Esophagus muscularis mucosa (tissue), 4 donors: ENCODE data around the gene PIEZO1.

Experiments
- EP300 ChIP-seq: sonication (generic); formaldehyde crosslinking; IDR thresholded peaks from one replicate; pipeline ENCODE4 v1.6.1; 2017; ENCODE audit warnings: antibody characterized with exemption
- POLR2A ChIP-seq: fragments of 450-650 bp; IDR thresholded peaks from one replicate; pipeline ENCODE4 v1.6.1; 2017; ENCODE audit warnings: antibody characterized with exemption, moderate library complexity, mild to moderate bottlenecking, low read depth
- POLR2AphosphoS5 ChIP-seq, 2 donors: sonication (generic); formaldehyde crosslinking; IDR thresholded peaks; one replicate each; pipeline ENCODE4 v1.6.1; 2017; ENCODE audit warnings: antibody characterized with exemption in 2 of 2
- TF ChIP-seq, protein P1 (sequence below), 3 experiments: fragments of 200-600 bp in 2 of 3; fragments of 450-650 bp in 1 of 3; sonication (generic) in 2 of 3; IDR thresholded peaks; one replicate each; pipeline ENCODE4 v1.5.1; 2017 to 2019; ENCODE audit warnings: antibody characterized with exemption in 3 of 3, mild to moderate bottlenecking in 2 of 3, moderate library complexity in 1 of 3

DNA sequence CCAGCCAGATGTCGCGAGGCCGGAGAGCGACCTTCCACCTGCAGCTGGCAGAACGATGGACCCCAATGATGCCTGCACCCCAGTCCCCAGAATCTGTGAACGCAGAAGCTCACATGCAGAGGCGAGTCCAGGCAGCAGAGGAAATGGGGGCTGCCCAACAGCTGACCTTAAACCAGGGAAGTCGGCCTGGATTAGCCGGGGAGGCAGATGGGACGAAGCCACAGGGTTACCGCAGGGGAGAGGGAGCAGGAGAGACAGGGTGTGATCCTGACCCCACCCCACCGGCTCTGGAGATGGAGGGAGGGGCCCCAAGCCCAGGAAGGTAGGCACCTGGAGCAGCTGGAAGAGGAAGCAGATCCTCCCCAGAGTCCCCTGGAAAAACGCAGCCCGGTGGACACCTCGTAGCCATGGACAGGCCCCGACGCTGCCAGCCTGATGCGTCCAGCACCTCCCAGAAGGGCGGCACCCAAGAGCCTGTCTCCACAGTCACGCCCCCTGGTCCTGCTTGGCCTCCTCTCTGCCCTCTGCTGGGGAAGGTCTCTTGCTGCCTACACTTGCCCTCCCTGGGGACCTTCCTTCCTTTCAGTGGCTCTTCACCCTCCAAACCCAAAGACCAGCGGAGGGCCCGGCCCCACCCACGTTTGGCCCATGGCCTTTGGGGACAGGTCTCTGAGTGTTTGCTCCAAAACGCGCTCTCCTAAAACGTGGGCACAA lies 37.3 kb downstream of the PIEZO1 start:
- TF ChIP-seq, protein P1, sequence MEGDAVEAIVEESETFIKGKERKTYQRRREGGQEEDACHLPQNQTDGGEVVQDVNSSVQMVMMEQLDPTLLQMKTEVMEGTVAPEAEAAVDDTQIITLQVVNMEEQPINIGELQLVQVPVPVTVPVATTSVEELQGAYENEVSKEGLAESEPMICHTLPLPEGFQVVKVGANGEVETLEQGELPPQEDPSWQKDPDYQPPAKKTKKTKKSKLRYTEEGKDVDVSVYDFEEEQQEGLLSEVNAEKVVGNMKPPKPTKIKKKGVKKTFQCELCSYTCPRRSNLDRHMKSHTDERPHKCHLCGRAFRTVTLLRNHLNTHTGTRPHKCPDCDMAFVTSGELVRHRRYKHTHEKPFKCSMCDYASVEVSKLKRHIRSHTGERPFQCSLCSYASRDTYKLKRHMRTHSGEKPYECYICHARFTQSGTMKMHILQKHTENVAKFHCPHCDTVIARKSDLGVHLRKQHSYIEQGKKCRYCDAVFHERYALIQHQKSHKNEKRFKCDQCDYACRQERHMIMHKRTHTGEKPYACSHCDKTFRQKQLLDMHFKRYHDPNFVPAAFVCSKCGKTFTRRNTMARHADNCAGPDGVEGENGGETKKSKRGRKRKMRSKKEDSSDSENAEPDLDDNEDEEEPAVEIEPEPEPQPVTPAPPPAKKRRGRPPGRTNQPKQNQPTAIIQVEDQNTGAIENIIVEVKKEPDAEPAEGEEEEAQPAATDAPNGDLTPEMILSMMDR (IDR thresholded peaks at IDR 0.05), result peak in 1 of 3 experiments; percentile 22
- TF ChIP-seq POLR2A (no peak), POLR2AphosphoS5 (IDR thresholded peaks at IDR 0.05) (no peak), EP300 (no peak)
